K562 (cell line): ENCODE results near the gene NOL4. TPM values are rescaled to one million over a fixed set of nuclear protein-coding genes. Genes with fewer than 3 reads are reported as not detected.

Source experiments
- ATAC-seq: fragments of 200-7000 bp; cut with Tn5 transposase; 3 replicates; pipeline ENCODE4 v1.9.1; 2020; ENCODE audit warnings: moderate library complexity
- BruUV-seq: library from RNA; stranded (reverse); fragments of 400-500 nt; replicated peaks from 2 replicates; lab custom pipeline; 2021; lab: Mats Ljungman, UMichigan
- CTCF ChIA-PET: fragments of 300-600 bp; formaldehyde crosslinking; extraction: SDS; loops from one replicate; lab custom pipeline; 2021; ENCODE audit warnings: low intra/inter-chr PET ratio; lab: Yijun Ruan, JAX
- POLR2A ChIA-PET: fragments of 300-600, 350-650 bp; sonication (Branson Sonifier 250); formaldehyde crosslinking; extraction: SDS; loops from one replicate; lab custom pipeline; 2021; ENCODE audit warnings: antibody characterized with exemption, inconsistent platforms; lab: Yijun Ruan, JAX
- DNase-seq, 4 experiments: peaks; one replicate each; pipeline versions ENCODE4 v3.0.0 to v3.0.0-alpha.2; 2011 to 2018; ENCODE audit warnings: low spot score in 3 of 4, mixed read lengths in 3 of 4; ENCODE audit errors: extremely low read depth in 1 of 4
- FAIRE-seq: peaks from 2 replicates; lab custom pipeline; 2011; peaks lifted over from hg19 to GRCh38; lab: Jason Lieb, UNC
- H2AFZ ChIP-seq: 2 replicates; pipeline ENCODE4 v1.6.0; 2011; ENCODE audit warnings: low read depth, low read length, control low read depth, inconsistent platforms
- H3K27ac ChIP-seq: fragments of 200-600 bp; 3 replicates; pipeline ENCODE4 v1.8.0; 2011; ENCODE audit warnings: low read depth, mild to moderate bottlenecking, control low read depth, inconsistent platforms, low read length, moderate library complexity, mixed read lengths; ENCODE audit errors: extremely low read depth
- H3K27me3 ChIP-seq, 2 experiments: fragments of 300-600 bp in 1 of 2; 2 replicates in 1 of 2; 3 replicates in 1 of 2; pipeline versions ENCODE4 v1.6.0 to v1.8.0; 2011; ENCODE audit warnings: inconsistent platforms in 2 of 2, low read length in 2 of 2, mild to moderate bottlenecking in 1 of 2, mixed read lengths in 1 of 2, moderate library complexity in 1 of 2; ENCODE audit not compliant: control insufficient read depth in 2 of 2, insufficient read depth in 2 of 2
- H3K36me3 ChIP-seq: fragments of 300-600 bp; 3 replicates; pipeline ENCODE4 v1.8.0; 2011; ENCODE audit warnings: mild to moderate bottlenecking, low read length, inconsistent platforms; ENCODE audit not compliant: control insufficient read depth, insufficient read depth
- H3K4me1 ChIP-seq, 2 experiments: fragments of 200-600 bp in 1 of 2; replicated peaks in 1 of 2; 2 replicates in 1 of 2; 3 replicates in 1 of 2; pipeline versions ENCODE4 v1.5.1 to v1.8.0; 2011; ENCODE audit warnings: inconsistent platforms in 2 of 2, low read length in 2 of 2, mild to moderate bottlenecking in 1 of 2, mixed read lengths in 1 of 2, moderate library complexity in 1 of 2; ENCODE audit not compliant: control insufficient read depth in 2 of 2, insufficient read depth in 2 of 2
- H3K4me2 ChIP-seq: 2 replicates; pipeline ENCODE4 v1.6.1; 2011; ENCODE audit warnings: low read length, control low read depth, inconsistent platforms, mixed read lengths; ENCODE audit not compliant: insufficient read depth
- H3K4me3 ChIP-seq: fragments of 200-600 bp; sonication (generic), shearing (Covaris generic); 2 replicates; pipeline ENCODE4 v1.5.1; 2016; ENCODE audit warnings: control low read depth, inconsistent platforms
- H3K79me2 ChIP-seq: fragments of 200-600 bp; 3 replicates; pipeline ENCODE4 v1.8.0; 2011; ENCODE audit warnings: low read length, inconsistent platforms; ENCODE audit not compliant: control insufficient read depth, insufficient read depth
- H3K9ac ChIP-seq, 2 experiments: 2 replicates each; pipeline versions ENCODE4 v1.6.0 to v1.6.1; 2011; ENCODE audit warnings: low read depth in 2 of 2, low read length in 2 of 2, control low read depth in 1 of 2, inconsistent platforms in 1 of 2, mild to moderate bottlenecking in 1 of 2, mixed read lengths in 1 of 2; ENCODE audit not compliant: insufficient read depth in 1 of 2
- H3K9me1 ChIP-seq: one replicate; pipeline ENCODE4 v1.6.0; 2011; ENCODE audit warnings: inconsistent platforms, mild to moderate bottlenecking, low read length, moderate library complexity; ENCODE audit not compliant: control insufficient read depth, insufficient read depth
- H3K9me3 ChIP-seq: replicated peaks from 2 replicates; pipeline ENCODE4 v1.5.1; 2011; ENCODE audit warnings: low read depth, low read length, inconsistent platforms; ENCODE audit not compliant: control insufficient read depth, insufficient read depth
- H4K20me1 ChIP-seq: replicated peaks from 2 replicates; pipeline ENCODE4 v1.6.1; 2011; ENCODE audit warnings: low read length, inconsistent platforms, mixed read lengths; ENCODE audit not compliant: control insufficient read depth, insufficient read depth
- CHD1 ChIP-seq: fragments of 200-600 bp; sonication (generic); IDR thresholded peaks from one replicate; pipeline ENCODE4 v1.6.1; 2012; ENCODE audit warnings: mild to moderate bottlenecking, moderate library complexity, low read length, inconsistent platforms
- ELF2 ChIP-seq: fragments of 250-450 bp; sonication (Bioruptor Pico); IDR thresholded peaks from 2 replicates; pipeline ENCODE4 v1.5.0; 2021; ENCODE audit warnings: mild to moderate bottlenecking
- MAFF ChIP-seq: IDR thresholded peaks from 2 replicates; pipeline ENCODE4 v1.6.1; 2012; ENCODE audit warnings: low read length, improper control_type of control experiment
- MAFG ChIP-seq: fragments of 450-650 bp; conservative IDR thresholded peaks from 2 replicates; pipeline ENCODE4 v1.6.1; 2016; ENCODE audit warnings: missing genetic modification characterization, missing compliant biosample characterization
- MAFK ChIP-seq: IDR thresholded peaks from 2 replicates; pipeline ENCODE4 v1.6.1; 2011; ENCODE audit warnings: low read length, improper control_type of control experiment
- NCOA2 ChIP-seq, 2 experiments: fragments of 450-650 bp; IDR thresholded peaks; 2 replicates each; pipeline ENCODE4 v1.6.1; 2018; ENCODE audit warnings: mild to moderate bottlenecking in 2 of 2, moderate library complexity in 1 of 2; ENCODE audit not compliant: partially characterized antibody in 2 of 2
- PATZ1 ChIP-seq: fragments of 250-450 bp; sonication (Bioruptor Pico); IDR thresholded peaks from 2 replicates; pipeline ENCODE4 v1.5.0; 2020; ENCODE audit warnings: mild to moderate bottlenecking, borderline replicate concordance
- WGBS: fragments of 100-300 bp; shearing (Covaris generic); methylation state at CpG from one replicate; pipeline ENCODE4 v1.1.6; 2016; ENCODE audit warnings: low coverage, mixed read lengths; ENCODE audit not compliant: insufficient coverage; ENCODE audit errors: missing lambda C conversion rate; 5-methylcytosine and 5-hydroxymethylcytosine counted together
- in situ Hi-C: fragments of 300-500 bp; cut with MboI; formaldehyde crosslinking; loops from 4 replicates; pipeline ENCODE4 v1.15.0; 2018; ENCODE audit warnings: inconsistent platforms, mixed read lengths
- intact Hi-C: fragments of 100-400 bp; cut with micrococcal nuclease; formaldehyde crosslinking; loops from 2 replicates; pipeline ENCODE4 v1.14.2; 2022
- polyA plus RNA-seq, 8 experiments: library from polyadenylated mRNA; depleted of rRNA in 4 of 8; stranded (reverse) in 5 of 8; unstranded in 3 of 8; fragments of >200 nt; fragmentation: Nextera tagmentation in 2 of 8; fragmentation: Illumina TruSeq in 1 of 8; extraction: Ambion mirVana in 2 of 8; extraction: Trizol in 1 of 8; gene quantifications; 2 replicates each; pipeline versions ENCODE4 v1.2.1 to v1.2.3, GENCODE V29; 2011 to 2014; ENCODE audit warnings: inconsistent platforms in 1 of 8, missing spikeins in 1 of 8
- total RNA-seq, 7 experiments: library from RNA; depleted of rRNA in 6 of 7; stranded (reverse); fragments of >200 nt in 6 of 7; fragmentation: Illumina TruSeq in 2 of 7; extraction: Trizol in 2 of 7; gene quantifications; 2 replicates each; pipeline versions ENCODE4 v1.2.1 to v1.2.3, GENCODE V29; 2011 to 2021; ENCODE audit warnings: low replicate concordance in 1 of 7
- TF ChIP-seq, protein P1 (sequence below): fragments of 450-650 bp; IDR thresholded peaks from 2 replicates; pipeline ENCODE4 v1.6.1; 2018; ENCODE audit warnings: mild to moderate bottlenecking, low read depth; ENCODE audit not compliant: partially characterized antibody

The NOL4 gene
- total and polyA plus RNA-seq, 9 of the 15 experiments (the other 6 are each of a cell fraction or from before 2014, with no cell fraction given) = not detected

GRCh38 chr18:34203866-34204265, 20.8 kb downstream of the NOL4 start:
- no peak overlapping the region for H3K9ac ChIP-seq
- BruUV-seq = no TSS peak
- TF ChIP-seq MAFK = peak; percentile 49
- TF ChIP-seq, protein P1, sequence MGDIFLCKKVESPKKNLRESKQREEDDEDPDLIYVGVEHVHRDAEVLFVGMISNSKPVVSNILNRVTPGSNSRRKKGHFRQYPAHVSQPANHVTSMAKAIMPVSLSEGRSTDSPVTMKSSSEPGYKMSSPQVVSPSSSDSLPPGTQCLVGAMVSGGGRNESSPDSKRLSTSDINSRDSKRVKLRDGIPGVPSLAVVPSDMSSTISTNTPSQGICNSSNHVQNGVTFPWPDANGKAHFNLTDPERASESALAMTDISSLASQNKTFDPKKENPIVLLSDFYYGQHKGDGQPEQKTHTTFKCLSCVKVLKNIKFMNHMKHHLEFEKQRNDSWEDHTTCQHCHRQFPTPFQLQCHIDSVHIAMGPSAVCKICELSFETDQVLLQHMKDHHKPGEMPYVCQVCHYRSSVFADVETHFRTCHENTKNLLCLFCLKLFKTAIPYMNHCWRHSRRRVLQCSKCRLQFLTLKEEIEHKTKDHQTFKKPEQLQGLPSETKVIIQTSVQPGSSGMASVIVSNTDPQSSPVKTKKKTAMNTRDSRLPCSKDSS = no peak
- peak; percentile 49 for TF ChIP-seq MAFF
- TF ChIP-seq MAFG (tag) = 0 out of 2 replicates have a peak, but pooled peaks have one; percentile 23
- no peaks in the 10 kb centered on the region for H3K36me3 ChIP-seq
- ATAC-seq (no peak), FAIRE-seq (no peak), DNase-seq (no peak)
- 0% methylated on average over 2 of the region's 2 CpGs for WGBS
- no peaks in the 10 kb centered on the region for H3K79me2 ChIP-seq
- no peaks in the 10 kb centered on the region for H3K9me3 ChIP-seq
- ChIA-PET CTCF (no interaction called here), POLR2A (no interaction called here)
- H4K20me1 ChIP-seq = no peaks in the 10 kb centered on the region
- intact Hi-C loops = no loop called here
- no peaks in the 10 kb centered on the region for H3K9me1 ChIP-seq
- no peak overlapping the region for H3K27ac ChIP-seq
- no peaks in the 10 kb centered on the region for H3K4me1 ChIP-seq
- H3K4me2 ChIP-seq = no peak overlapping the region
- H3K4me3 ChIP-seq = no peak overlapping the region
- in situ Hi-C loops = no loop called here
- H2AFZ ChIP-seq = no peak overlapping the region
- H3K27me3 ChIP-seq = no peaks in the 10 kb centered on the region

DNA sequence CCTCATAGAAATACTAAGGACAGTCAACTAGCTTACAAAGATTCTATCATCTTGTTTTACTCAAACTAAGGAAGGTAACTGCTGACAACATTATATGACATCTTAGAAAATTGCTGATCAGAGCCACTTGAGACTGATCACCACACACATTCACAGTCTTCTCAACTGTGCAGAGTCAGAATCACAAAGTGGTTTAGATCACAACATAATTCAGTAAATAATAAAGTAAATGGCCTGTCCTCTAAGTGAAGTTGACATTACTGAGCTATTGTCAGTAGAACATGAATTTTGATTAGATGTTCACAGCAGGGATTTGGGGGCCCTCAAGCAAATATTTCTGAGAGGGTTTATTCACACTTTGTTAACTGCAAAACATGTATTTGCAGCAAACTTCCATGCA, 28.5 kb downstream of the NOL4 start:
- ChIA-PET CTCF (no interaction called here), POLR2A (no interaction called here)
- in situ Hi-C loops (no loop called here), intact Hi-C loops (no loop called here)
- Histone ChIP-seq H3K4me2 (no peak overlapping the region), H3K79me2 (no peaks in the 10 kb centered on the region), H3K27ac (no peak overlapping the region), H3K9ac (no peak overlapping the region), H3K27me3 (no peaks in the 10 kb centered on the region), H2AFZ (no peak overlapping the region), H3K9me3 (no peaks in the 10 kb centered on the region), H3K36me3 (no peaks in the 10 kb centered on the region), H4K20me1 (no peaks in the 10 kb centered on the region), H3K4me3 (no peak overlapping the region), H3K4me1 (no peaks in the 10 kb centered on the region), H3K9me1 (no peaks in the 10 kb centered on the region)
- DNase-seq (no peak), ATAC-seq (no peak), FAIRE-seq (no peak)
- no TSS peak for BruUV-seq
- TF ChIP-seq CHD1 = no peak
- TF ChIP-seq NCOA2 (IDR thresholded peaks at IDR 0.05; ENCODE audit: partially characterized antibody in 2 of 2) = no peak
- TF ChIP-seq PATZ1 (CRISPR knock-in tag) = no peak
- TF ChIP-seq ELF2 (CRISPR knock-in tag) = no peak
